Ishikawa (cell line): ENCODE results near the gene TMEM209.

Source experiments
- FOXM1 ChIP-seq: IDR thresholded peaks from 2 replicates; pipeline ENCODE4 v1.6.1; 2012; ENCODE audit warnings: low read depth, borderline replicate concordance
- MAX ChIP-seq: IDR thresholded peaks from 2 replicates; pipeline ENCODE4 v1.6.1; 2012
- RAD21 ChIP-seq: IDR thresholded peaks from 2 replicates; pipeline ENCODE4 v1.6.1; 2012; ENCODE audit warnings: low read depth
- REST ChIP-seq: IDR thresholded peaks from 2 replicates; pipeline ENCODE4 v1.6.1; 2012; ENCODE audit warnings: low read depth, mild to moderate bottlenecking
- TAF1 ChIP-seq: IDR thresholded peaks from 2 replicates; pipeline ENCODE4 v1.6.1; 2012; ENCODE audit warnings: low read depth, mild to moderate bottlenecking
- TCF12 ChIP-seq: IDR thresholded peaks from 2 replicates; pipeline ENCODE4 v1.6.1; 2012; ENCODE audit warnings: low read depth
- YY1 ChIP-seq: IDR thresholded peaks from 2 replicates; pipeline ENCODE4 v1.6.1; 2012; ENCODE audit warnings: low read depth
- TF ChIP-seq, protein P1 (sequence below): IDR thresholded peaks from 2 replicates; pipeline ENCODE4 v1.6.1; 2012

DNA sequence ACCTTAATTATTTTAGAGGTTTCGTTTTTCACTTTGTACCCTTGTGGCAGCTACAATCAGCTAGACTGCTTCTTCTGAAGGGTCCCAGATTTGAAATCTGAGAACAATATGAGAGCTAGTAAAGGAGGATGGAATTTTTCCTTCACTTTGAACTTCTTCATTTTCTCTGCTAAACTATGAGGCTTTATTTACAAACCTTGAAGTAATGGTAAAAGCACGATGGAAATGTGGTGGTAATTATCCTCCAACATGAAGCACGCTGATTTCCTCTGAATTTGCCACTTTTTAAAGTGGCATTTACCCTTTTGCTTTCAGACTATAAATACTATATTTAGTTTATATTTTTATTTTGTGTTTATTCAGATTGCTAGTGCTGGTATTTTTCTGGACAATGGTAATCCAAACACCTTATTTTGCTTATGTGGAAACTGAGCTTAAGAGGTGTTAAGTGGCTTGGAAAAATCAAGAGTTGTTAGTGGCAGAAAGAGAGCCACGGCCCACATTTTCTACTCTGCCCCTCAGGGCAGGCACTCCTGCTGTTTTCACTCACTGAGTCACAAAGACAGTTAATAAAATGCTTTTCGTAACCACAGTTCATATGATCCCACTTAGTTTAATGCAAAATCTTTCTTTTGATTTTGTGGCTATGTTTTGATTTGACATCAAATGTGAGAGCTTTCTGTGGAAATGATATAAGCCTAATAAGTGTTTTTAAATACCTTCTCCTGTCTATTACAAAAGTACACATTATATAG, 5.2 kb upstream of the TMEM209 start:
- no peak for TF ChIP-seq TCF12
- TF ChIP-seq REST: no peak
- TF ChIP-seq, protein P1, sequence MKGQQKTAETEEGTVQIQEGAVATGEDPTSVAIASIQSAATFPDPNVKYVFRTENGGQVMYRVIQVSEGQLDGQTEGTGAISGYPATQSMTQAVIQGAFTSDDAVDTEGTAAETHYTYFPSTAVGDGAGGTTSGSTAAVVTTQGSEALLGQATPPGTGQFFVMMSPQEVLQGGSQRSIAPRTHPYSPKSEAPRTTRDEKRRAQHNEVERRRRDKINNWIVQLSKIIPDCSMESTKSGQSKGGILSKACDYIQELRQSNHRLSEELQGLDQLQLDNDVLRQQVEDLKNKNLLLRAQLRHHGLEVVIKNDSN: no peak
- TF ChIP-seq FOXM1: no peak
- no peak for TF ChIP-seq YY1
- TF ChIP-seq RAD21: no peak
- no peak for TF ChIP-seq MAX
- no peak for TF ChIP-seq TAF1
